Fibroblast of lung (primary cell): ENCODE measurements around the gene ABCB1.

Experiments
- EZH2 ChIP-seq: IDR thresholded peaks from 2 replicates; pipeline ENCODE4 v1.5.1; 2012; ENCODE audit warnings: low read length, control low read depth, mild to moderate bottlenecking; ENCODE audit errors: missing control alignments
- TF ChIP-seq, protein P1 (sequence below), 2 donors: IDR thresholded peaks in 1 of 2; conservative IDR thresholded peaks in 1 of 2; 1 replicate in 1 of 2; 2 replicates in 1 of 2; pipeline ENCODE4 v1.5.1; 2011 to 2012; ENCODE audit warnings: low read length in 2 of 2, control low read depth in 1 of 2, inconsistent platforms in 1 of 2, low read depth in 1 of 2, mild to moderate bottlenecking in 1 of 2

DNA sequence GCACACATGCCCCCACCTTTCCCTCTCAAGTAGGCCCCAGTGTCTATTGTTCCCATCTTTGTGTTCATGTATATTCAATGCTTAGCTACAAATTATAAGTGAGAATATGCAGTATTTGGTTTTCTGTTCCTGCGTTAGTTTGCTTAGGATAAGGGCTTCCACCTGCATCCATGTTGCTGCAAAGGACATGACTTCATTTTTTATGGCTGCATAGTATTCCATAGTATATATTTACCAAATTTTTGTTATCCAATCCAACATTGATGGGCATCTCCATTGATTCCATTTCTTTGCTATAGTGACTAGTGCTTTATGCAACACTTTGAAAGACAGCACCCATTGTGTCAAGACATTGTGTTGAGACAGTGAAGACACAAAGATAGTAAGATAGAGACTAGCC, 106.2 kb downstream of the ABCB1 start:
- TF ChIP-seq, protein P1, sequence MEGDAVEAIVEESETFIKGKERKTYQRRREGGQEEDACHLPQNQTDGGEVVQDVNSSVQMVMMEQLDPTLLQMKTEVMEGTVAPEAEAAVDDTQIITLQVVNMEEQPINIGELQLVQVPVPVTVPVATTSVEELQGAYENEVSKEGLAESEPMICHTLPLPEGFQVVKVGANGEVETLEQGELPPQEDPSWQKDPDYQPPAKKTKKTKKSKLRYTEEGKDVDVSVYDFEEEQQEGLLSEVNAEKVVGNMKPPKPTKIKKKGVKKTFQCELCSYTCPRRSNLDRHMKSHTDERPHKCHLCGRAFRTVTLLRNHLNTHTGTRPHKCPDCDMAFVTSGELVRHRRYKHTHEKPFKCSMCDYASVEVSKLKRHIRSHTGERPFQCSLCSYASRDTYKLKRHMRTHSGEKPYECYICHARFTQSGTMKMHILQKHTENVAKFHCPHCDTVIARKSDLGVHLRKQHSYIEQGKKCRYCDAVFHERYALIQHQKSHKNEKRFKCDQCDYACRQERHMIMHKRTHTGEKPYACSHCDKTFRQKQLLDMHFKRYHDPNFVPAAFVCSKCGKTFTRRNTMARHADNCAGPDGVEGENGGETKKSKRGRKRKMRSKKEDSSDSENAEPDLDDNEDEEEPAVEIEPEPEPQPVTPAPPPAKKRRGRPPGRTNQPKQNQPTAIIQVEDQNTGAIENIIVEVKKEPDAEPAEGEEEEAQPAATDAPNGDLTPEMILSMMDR (conservative IDR thresholded peaks at IDR 0.05 in 1 of 2, IDR thresholded peaks at IDR 0.05 in 1 of 2; ENCODE audit: low read depth in 1 of 2, low read length in 2 of 2) = no peak
- TF ChIP-seq EZH2 = no peak
